Hepatocyte (in vitro differentiated cells): ENCODE measurements around the gene SIGLEC1. TPM values are rescaled to one million over a fixed set of nuclear protein-coding genes. Genes with fewer than 3 reads are reported as not detected.

Experiments
- DNase-seq: peaks from one replicate; pipeline ENCODE4 v3.0.0-alpha.2; 2016; ENCODE audit warnings: low spot score
- H2AFZ ChIP-seq: fragments of 200-600 bp; sonication (generic); 2 replicates; pipeline ENCODE4 v1.6.0; 2016; ENCODE audit warnings: antibody characterized with exemption, mild to moderate bottlenecking
- H3K27ac ChIP-seq: fragments of 200-600 bp; sonication (generic); 2 replicates; pipeline ENCODE4 v1.5.1; 2016; ENCODE audit warnings: mild to moderate bottlenecking
- H3K27me3 ChIP-seq: fragments of 200-600 bp; sonication (generic); 2 replicates; pipeline ENCODE4 v1.6.1; 2016
- H3K36me3 ChIP-seq: fragments of 200-600 bp; sonication (generic); replicated peaks from 2 replicates; pipeline ENCODE4 v1.5.1; 2016; ENCODE audit warnings: low read depth; ENCODE audit not compliant: insufficient read depth
- H3K4me1 ChIP-seq: fragments of 200-600 bp; sonication (generic); 2 replicates; pipeline ENCODE4 v1.5.1; 2016; ENCODE audit warnings: mild to moderate bottlenecking, moderate library complexity; ENCODE audit not compliant: insufficient read depth
- H3K4me2 ChIP-seq: fragments of 200-600 bp; sonication (generic); 2 replicates; pipeline ENCODE4 v1.6.0; 2016
- H3K4me3 ChIP-seq: fragments of 200-600 bp; sonication (generic); 2 replicates; pipeline ENCODE4 v1.5.1; 2016; ENCODE audit warnings: mild to moderate bottlenecking
- H3K79me2 ChIP-seq: fragments of 200-600 bp; sonication (generic); 2 replicates; pipeline ENCODE4 v1.6.0; 2017; ENCODE audit warnings: mild to moderate bottlenecking
- H3K9me2 ChIP-seq: fragments of 200-600 bp; sonication (generic); replicated peaks from 2 replicates; pipeline ENCODE4 v1.6.0; 2017; ENCODE audit warnings: mild to moderate bottlenecking; ENCODE audit not compliant: insufficient read depth
- H3K9me3 ChIP-seq: fragments of 200-600 bp; sonication (generic); 2 replicates; pipeline ENCODE4 v1.5.1; 2016; ENCODE audit warnings: low read depth, mild to moderate bottlenecking
- H4K20me1 ChIP-seq: fragments of 200-600 bp; sonication (generic); 2 replicates; pipeline ENCODE4 v1.6.0; 2016; ENCODE audit warnings: mild to moderate bottlenecking; ENCODE audit not compliant: insufficient read depth, poor library complexity, severe bottlenecking
- EZH2 ChIP-seq: fragments of 200-600 bp; sonication (generic); IDR thresholded peaks from 2 replicates; pipeline ENCODE4 v1.6.1; 2016; ENCODE audit warnings: antibody characterized with exemption, mild to moderate bottlenecking, borderline replicate concordance
- EZH2phosphoT487 ChIP-seq: fragments of 200-600 bp; sonication (generic); IDR thresholded peaks from one replicate; pipeline ENCODE4 v1.6.1; 2018; ENCODE audit warnings: antibody characterized with exemption, mild to moderate bottlenecking, low read depth, moderate library complexity; ENCODE audit not compliant: unreplicated experiment, severe bottlenecking
- WGBS: methylation state at CpG from one replicate; pipeline ENCODE4 v1.1.6; 2016; ENCODE audit warnings: low lambda C conversion rate; ENCODE audit errors: missing lambda C conversion rate; 5-methylcytosine and 5-hydroxymethylcytosine counted together
- polyA plus RNA-seq: library from polyadenylated mRNA; unstranded; fragments of >200 nt; fragmentation: Nextera tagmentation; extraction: Ambion mirVana; gene quantifications from 2 replicates; pipeline ENCODE4 v1.2.1, GENCODE V29; 2016
- total RNA-seq: library from RNA; depleted of rRNA; stranded (reverse); fragments of >200 nt; gene quantifications from 2 replicates; pipeline ENCODE4 v1.2.3, GENCODE V29; 2014
- TF ChIP-seq, protein P1 (sequence below): fragments of 200-600 bp; sonication (generic); IDR thresholded peaks from 2 replicates; pipeline ENCODE4 v1.5.1; 2016; ENCODE audit warnings: antibody characterized with exemption, mild to moderate bottlenecking; ENCODE audit not compliant: poor library complexity

SIGLEC1 gene
- total and polyA plus RNA-seq, 2 experiments from 2014 or later, result 0.11 to 0.23 TPM

DNA sequence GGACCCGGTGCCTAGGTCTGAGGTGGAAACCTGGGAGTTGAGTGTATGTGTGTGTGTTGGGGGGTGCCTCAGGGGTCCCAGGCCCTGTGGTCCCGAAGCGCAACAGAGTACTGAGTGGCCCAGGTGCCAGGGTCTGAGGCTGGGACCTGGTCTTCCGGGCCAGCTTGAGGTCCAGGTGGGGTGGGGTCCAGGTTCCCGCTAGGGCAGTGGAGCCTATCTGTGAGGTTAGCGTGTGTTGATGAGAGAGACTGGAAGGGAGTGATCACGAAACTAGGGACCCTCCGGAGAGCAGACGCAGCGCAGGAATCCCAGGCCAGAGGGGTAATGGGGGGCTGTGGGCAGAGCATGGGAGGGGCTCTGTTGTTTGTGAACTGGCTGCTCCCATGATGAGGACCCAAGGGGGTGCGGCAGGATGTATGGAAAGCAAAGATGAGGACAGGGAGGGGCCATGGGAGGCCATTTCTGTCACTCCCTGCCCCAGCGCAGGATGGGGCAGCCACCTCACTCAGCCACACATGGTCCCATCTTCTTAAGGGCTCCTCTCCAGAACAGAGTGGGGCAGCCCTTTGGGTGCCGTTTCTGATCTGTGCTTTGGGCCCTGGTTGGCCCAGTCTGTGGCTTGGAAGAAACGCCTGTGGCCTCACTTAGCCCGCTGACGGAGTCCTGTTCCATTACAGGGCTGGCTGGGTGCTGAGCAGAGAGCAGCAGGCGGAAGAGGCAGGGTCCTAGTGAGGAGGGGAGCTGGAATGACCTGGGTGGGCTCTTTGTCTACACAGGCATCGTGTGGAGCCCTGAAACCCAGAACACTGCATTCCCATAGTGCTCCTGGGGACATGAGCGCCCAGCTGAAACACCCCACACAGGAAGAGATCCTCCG, 21.0 kb upstream of the SIGLEC1 start:
- Histone ChIP-seq H3K36me3 (no peaks in the 10 kb centered on the region), H3K4me1 (peaks cover 2% of the 10 kb centered on the region), H3K9me2 (no peaks in the 10 kb centered on the region), H2AFZ (no peak overlapping the region), H3K4me3 (no peak overlapping the region), H3K4me2 (peak overlapping the region; percentile 74), H4K20me1 (no peaks in the 10 kb centered on the region), H3K27me3 (peaks cover 10% of the 10 kb centered on the region), H3K9me3 (no peaks in the 10 kb centered on the region), H3K27ac (no peak overlapping the region), H3K79me2 (no peaks in the 10 kb centered on the region)
- TF ChIP-seq, protein P1, sequence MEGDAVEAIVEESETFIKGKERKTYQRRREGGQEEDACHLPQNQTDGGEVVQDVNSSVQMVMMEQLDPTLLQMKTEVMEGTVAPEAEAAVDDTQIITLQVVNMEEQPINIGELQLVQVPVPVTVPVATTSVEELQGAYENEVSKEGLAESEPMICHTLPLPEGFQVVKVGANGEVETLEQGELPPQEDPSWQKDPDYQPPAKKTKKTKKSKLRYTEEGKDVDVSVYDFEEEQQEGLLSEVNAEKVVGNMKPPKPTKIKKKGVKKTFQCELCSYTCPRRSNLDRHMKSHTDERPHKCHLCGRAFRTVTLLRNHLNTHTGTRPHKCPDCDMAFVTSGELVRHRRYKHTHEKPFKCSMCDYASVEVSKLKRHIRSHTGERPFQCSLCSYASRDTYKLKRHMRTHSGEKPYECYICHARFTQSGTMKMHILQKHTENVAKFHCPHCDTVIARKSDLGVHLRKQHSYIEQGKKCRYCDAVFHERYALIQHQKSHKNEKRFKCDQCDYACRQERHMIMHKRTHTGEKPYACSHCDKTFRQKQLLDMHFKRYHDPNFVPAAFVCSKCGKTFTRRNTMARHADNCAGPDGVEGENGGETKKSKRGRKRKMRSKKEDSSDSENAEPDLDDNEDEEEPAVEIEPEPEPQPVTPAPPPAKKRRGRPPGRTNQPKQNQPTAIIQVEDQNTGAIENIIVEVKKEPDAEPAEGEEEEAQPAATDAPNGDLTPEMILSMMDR, result no peak
- TF ChIP-seq EZH2 (no peak), EZH2phosphoT487 (no peak)
- DNase-seq, result no peak
- 93% methylated on average over 20 of the region's 20 CpGs for WGBS

DNA sequence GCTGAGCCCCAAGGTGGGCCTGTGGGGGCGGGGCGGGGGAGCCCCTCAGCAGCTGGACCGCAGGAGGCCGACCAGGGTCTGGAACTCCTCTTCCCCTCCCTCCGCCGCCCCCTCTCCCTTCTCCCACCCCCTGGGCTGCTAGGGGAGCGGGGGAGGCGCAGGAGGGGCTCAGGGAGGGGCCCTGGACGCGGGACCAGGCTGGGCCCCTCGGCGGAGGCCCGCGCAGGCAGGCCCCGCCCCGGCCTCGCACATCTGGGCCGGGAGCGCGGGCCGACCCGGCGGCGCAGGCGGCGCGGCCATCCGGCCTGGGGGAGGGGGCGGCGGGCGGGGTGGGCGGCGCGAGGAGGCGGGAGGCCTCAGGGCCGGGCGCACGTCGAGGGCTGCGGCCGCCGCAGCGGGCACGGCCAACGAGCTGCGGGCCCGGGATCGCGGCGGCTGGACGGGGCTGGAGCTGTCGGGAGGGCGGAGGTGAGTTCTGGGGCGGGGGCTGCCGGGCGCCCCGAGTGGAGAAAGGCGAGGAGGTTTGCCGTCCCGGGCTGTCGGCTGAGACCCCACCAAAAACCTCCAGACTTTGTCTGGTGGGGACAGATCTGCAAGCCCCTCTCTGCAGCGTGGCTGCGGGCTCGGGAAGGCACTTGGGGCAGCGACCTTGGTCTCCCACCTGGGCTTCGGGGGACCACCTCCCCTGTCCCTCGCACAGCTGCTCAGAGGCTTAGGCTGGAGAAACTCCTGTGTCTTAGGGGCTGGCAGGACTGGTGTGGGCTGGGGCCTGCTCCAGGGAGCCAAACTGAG, 20.1 kb upstream of the SIGLEC1 start, which contains the start of gene HSPA12B:
Gene HSPA12B (plus strand): TSS at position 359 of the 792 bp plus-strand sequence. CDS start 5,990 bp downstream, outside the sequence.
- no peaks in the 10 kb centered on the region for H3K36me3 ChIP-seq
- H3K9me3 ChIP-seq, result no peaks in the 10 kb centered on the region
- DNase-seq, result peak; percentile 60
- no peaks in the 10 kb centered on the region for H4K20me1 ChIP-seq
- WGBS, result 34% methylated on average over 15 of the region's 67 CpGs
- peak within 1 kb of the TSS; percentile 27 for H3K27ac ChIP-seq
- peaks cover 2% of the 10 kb centered on the region for H3K4me1 ChIP-seq
- H2AFZ ChIP-seq, result peak within 1 kb of the TSS; percentile 68
- no peaks in the 10 kb centered on the region for H3K79me2 ChIP-seq
- no peak within 1 kb of the TSS for H3K4me3 ChIP-seq
- H3K27me3 ChIP-seq, result peaks cover 14% of the 10 kb centered on the region
- H3K4me2 ChIP-seq, result peak within 1 kb of the TSS; percentile 74
- TF ChIP-seq EZH2, result no peak
- TF ChIP-seq, protein P1, result no peak
- no peak for TF ChIP-seq EZH2phosphoT487
- no peaks in the 10 kb centered on the region for H3K9me2 ChIP-seq

DNA sequence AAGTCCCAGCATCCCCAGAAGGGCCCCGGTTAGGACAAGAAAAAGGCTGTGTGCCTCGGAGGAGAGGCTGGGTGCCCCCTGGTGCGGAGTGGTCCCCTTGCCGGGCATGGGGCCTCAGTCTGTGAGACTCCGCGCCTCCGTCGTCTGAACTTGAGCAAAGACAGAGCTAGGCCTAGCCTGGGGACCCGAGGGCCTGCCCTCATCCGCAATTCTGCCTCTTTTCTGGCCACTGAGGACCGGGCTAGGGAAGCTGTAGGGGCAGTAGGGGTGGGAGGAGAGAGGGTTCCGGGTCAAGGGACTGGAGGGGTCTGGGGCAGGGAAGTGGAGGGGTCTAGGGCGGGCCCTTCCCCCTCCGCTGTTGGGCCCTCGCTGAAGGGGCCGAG, 19.5 kb upstream of the SIGLEC1 start:
- H3K4me3 ChIP-seq, result no peak overlapping the region
- WGBS, result 76% methylated on average over 12 of the region's 16 CpGs
- TF ChIP-seq EZH2phosphoT487 (no peak), EZH2 (no peak)
- TF ChIP-seq, protein P1, result no peak
- H3K27ac ChIP-seq, result peak overlapping the region; percentile 27
- no peak overlapping the region for H2AFZ ChIP-seq
- peaks cover 17% of the 10 kb centered on the region for H3K27me3 ChIP-seq
- H3K9me3 ChIP-seq, result no peaks in the 10 kb centered on the region
- no peaks in the 10 kb centered on the region for H3K79me2 ChIP-seq
- H3K36me3 ChIP-seq, result no peaks in the 10 kb centered on the region
- no peaks in the 10 kb centered on the region for H4K20me1 ChIP-seq
- no peaks in the 10 kb centered on the region for H3K9me2 ChIP-seq
- peak overlapping the region; percentile 70 for H3K4me2 ChIP-seq
- DNase-seq, result no peak
- H3K4me1 ChIP-seq, result peaks cover 2% of the 10 kb centered on the region
